ENCODE measurements around the gene IQCK.

- TF ChIP-seq, protein P1, sequence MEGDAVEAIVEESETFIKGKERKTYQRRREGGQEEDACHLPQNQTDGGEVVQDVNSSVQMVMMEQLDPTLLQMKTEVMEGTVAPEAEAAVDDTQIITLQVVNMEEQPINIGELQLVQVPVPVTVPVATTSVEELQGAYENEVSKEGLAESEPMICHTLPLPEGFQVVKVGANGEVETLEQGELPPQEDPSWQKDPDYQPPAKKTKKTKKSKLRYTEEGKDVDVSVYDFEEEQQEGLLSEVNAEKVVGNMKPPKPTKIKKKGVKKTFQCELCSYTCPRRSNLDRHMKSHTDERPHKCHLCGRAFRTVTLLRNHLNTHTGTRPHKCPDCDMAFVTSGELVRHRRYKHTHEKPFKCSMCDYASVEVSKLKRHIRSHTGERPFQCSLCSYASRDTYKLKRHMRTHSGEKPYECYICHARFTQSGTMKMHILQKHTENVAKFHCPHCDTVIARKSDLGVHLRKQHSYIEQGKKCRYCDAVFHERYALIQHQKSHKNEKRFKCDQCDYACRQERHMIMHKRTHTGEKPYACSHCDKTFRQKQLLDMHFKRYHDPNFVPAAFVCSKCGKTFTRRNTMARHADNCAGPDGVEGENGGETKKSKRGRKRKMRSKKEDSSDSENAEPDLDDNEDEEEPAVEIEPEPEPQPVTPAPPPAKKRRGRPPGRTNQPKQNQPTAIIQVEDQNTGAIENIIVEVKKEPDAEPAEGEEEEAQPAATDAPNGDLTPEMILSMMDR (conservative IDR thresholded peaks at IDR 0.05 in 1 of 2, IDR thresholded peaks at IDR 0.05 in 1 of 2; ENCODE audit: low read depth in 1 of 2, low read length in 2 of 2): no peak
- TF ChIP-seq EZH2 (IDR thresholded peaks at IDR 0.05; ENCODE audit: low read length, missing control alignments): no peak
Measured at GRCh38 chr16:19704321-19705145, 13.5 kb upstream of the IQCK start.

Measured in fibroblast of lung (primary cell).